OCI-LY3 (cell line): Measurements from ENCODE around the gene NR1D2.
"Not testable (repeated sequence)": the region's sequence is repeated elsewhere in the genome, so short reads cannot be mapped to it uniquely, and the experiment has no call there.

Source experiments
- H2AFZ ChIP-seq: fragments of 200-600, 300-600 bp; shearing (Covaris generic); 2 replicates; pipeline ENCODE4 v1.6.0; 2014; ENCODE audit warnings: antibody characterized with exemption, low read depth, low read length
- H3K27ac ChIP-seq: fragments of 200-600, 300-600 bp; sonication (generic); 2 replicates; pipeline ENCODE4 v1.5.1; 2014; ENCODE audit warnings: mild to moderate bottlenecking, low read length, moderate library complexity, mixed read lengths
- H3K27me3 ChIP-seq: fragments of 200-600, 300-600 bp; sonication (generic); 2 replicates; pipeline ENCODE4 v1.6.1; 2014; ENCODE audit warnings: low read depth, low read length, mixed read lengths
- H3K36me3 ChIP-seq: fragments of 200-600, 300-600 bp; sonication (generic); replicated peaks from 2 replicates; pipeline ENCODE3; 2014; ENCODE audit warnings: low read depth, low read length, mixed read lengths
- H3K4me1 ChIP-seq: fragments of 300-600, 200-600 bp; sonication (generic); 2 replicates; pipeline ENCODE4 v1.6.1; 2014; ENCODE audit warnings: low read length, mixed read lengths
- H3K4me2 ChIP-seq: fragments of 200-600, 300-600 bp; sonication (generic); 2 replicates; pipeline ENCODE4 v1.6.1; 2014; ENCODE audit warnings: low read length, mixed read lengths
- H3K4me3 ChIP-seq: fragments of 300-600, 200-600 bp; sonication (generic); 2 replicates; pipeline ENCODE4 v1.5.1; 2014; ENCODE audit warnings: antibody characterized with exemption, mild to moderate bottlenecking, low read length, moderate library complexity
- H3K79me2 ChIP-seq: fragments of 300-600, 200-600 bp; shearing (Covaris generic); 2 replicates; pipeline ENCODE4 v1.6.1; 2014; ENCODE audit warnings: mild to moderate bottlenecking, low read length, mixed read lengths
- H3K9ac ChIP-seq: fragments of 300-600, 200-600 bp; shearing (Covaris generic); 2 replicates; pipeline ENCODE4 v1.6.0; 2014; ENCODE audit warnings: mild to moderate bottlenecking, low read length, moderate library complexity
- H3K9me3 ChIP-seq: fragments of 200-600, 300-600 bp; shearing (Covaris generic); 2 replicates; pipeline ENCODE4 v1.6.1; 2014; ENCODE audit warnings: low read length, mixed read lengths; ENCODE audit not compliant: insufficient read depth
- H4K20me1 ChIP-seq: fragments of 200-600, 300-600 bp; sonication (generic); 2 replicates; pipeline ENCODE4 v1.6.1; 2016; ENCODE audit warnings: low read length, mixed read lengths; ENCODE audit not compliant: insufficient read depth
- CTCF ChIP-seq: fragments of 200-600, 300-600 bp; sonication (generic); IDR thresholded peaks from 2 replicates; pipeline ENCODE4 v1.5.1; 2014; ENCODE audit warnings: antibody characterized with exemption, low read length, low read depth
- EZH2phosphoT487 ChIP-seq: fragments of 200-600 bp; shearing (Covaris generic); IDR thresholded peaks from 2 replicates; pipeline ENCODE4 v1.6.1; 2018; ENCODE audit warnings: antibody characterized with exemption, mixed run types, low read depth

Gene NR1D2

GRCh38 chr3:23916152-23916885 is 28.8 kb upstream of the NR1D2 start:
- Histone ChIP-seq H2AFZ (peak overlapping the region; percentile 72), H3K4me3 (peak overlapping the region; percentile 88), H3K79me2 (peaks cover 41% of the 10 kb centered on the region), H3K27me3 (no peaks in the 10 kb centered on the region), H3K27ac (peak overlapping the region; percentile 21; the same call in 1 of the 2 replicates), H3K9me3 (no peaks in the 10 kb centered on the region), H3K36me3 (peaks cover 34% of the 10 kb centered on the region), H3K4me1 (peaks cover 26% of the 10 kb centered on the region), H3K4me2 (peak overlapping the region; percentile 72), H3K9ac (peak overlapping the region; percentile 73), H4K20me1 (peaks cover 34% of the 10 kb centered on the region)
- TF ChIP-seq EZH2phosphoT487 = no peak
- no peak for TF ChIP-seq CTCF

DNA sequence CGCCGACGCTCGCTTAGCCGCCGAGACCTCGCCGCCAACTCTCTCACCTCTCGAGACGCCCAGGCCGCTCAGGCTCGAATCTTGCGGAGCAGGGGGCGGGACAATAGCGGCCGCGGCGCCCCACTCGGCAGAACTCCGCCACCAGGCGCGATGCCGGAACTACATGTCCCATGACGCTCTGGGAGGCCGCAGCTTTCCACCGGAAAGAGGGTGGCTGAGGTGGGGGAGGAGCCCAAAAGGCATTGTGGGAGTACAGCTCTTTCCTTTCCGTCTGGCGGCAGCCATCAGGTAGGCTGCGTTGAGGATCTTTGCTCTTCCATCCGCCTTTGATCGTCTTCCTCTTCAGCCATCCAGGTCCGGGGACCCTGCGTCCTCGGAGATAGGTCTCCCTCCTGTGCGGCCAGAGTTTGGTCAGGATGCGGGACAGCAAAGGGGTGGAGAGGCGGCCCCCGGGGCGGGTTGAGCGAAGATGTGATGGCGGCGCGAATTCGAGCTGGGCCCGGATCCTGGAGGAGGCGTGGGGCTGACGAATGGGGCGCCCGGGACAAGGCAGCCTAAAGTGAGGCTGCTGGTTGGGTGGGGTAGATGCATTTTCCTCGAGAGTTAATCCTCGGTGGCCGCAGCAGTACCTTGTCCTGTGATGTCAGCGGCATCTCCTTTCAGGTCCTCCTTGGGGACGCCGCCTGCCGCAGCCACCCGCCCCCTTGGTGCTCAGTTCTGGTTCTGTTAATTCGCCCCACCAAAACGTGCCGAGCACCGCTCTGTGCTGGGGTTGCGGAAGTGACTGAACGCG is 28.0 kb upstream of the NR1D2 start, which contains the start of the genes NKIRAS1 and RPL15:
TSS of gene NKIRAS1 (minus strand) at position 105 of the 793 bp plus-strand sequence. CDS start 6,086 bp downstream, outside the sequence.
TSS of gene RPL15 (plus strand) at position 247 of the 793 bp plus-strand sequence. CDS start 728 bp downstream, outside the sequence.
- H4K20me1 ChIP-seq = peaks cover 35% of the 10 kb centered on the region
- H3K79me2 ChIP-seq = peaks cover 41% of the 10 kb centered on the region
- peak within 1 kb of the TSS; percentile 72 for H2AFZ ChIP-seq

DNA sequence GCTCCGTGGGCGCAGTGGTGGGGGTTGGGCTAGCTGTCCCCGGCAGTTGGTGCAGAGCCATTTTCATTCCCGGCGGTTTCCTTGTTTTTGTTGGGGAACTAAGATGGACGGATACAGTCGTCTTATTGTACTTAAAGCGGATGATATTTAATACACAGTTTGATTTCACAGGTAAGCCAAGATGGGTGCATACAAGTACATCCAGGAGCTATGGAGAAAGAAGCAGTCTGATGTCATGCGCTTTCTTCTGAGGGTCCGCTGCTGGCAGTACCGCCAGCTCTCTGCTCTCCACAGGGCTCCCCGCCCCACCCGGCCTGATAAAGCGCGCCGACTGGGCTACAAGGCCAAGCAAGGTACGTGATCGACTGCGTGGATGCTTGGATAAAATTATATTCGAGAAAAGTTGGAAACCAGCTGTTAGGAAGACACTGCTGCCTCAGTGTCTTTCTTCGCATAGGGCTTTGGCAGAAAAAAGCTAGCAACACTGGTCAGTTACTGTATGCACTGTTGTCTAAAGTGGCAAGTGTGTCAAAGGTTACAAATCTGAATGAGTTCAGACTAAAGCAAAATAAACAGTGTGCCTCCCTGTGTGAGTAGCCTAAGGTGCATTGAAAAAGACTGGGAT is 27.3 kb upstream of the NR1D2 start:
- Histone ChIP-seq H3K4me1 (peaks cover 26% of the 10 kb centered on the region), H3K27ac (peak overlapping the region; percentile 77)

More for the DNA sequence above, 28.0 kb upstream of the NR1D2 start, which contains the start of the genes NKIRAS1 and RPL15:
- Histone ChIP-seq H3K4me1 (peaks cover 26% of the 10 kb centered on the region), H3K36me3 (peaks cover 39% of the 10 kb centered on the region), H3K9ac (peak within 1 kb of the TSS; percentile 92), H3K9me3 (no peaks in the 10 kb centered on the region), H3K4me3 (peak within 1 kb of the TSS; percentile 88), H3K27ac (peak within 1 kb of the TSS; percentile 77), H3K4me2 (peak within 1 kb of the TSS; percentile 92), H3K27me3 (no peaks in the 10 kb centered on the region)
- no peak for TF ChIP-seq EZH2phosphoT487
- TF ChIP-seq CTCF = no peak

GRCh38 chr3:23918331-23918730 is 26.8 kb upstream of the NR1D2 start:
- Histone ChIP-seq H4K20me1 (peaks cover 37% of the 10 kb centered on the region), H3K4me2 (peak overlapping the region; percentile 92), H3K4me1 (peaks cover 26% of the 10 kb centered on the region), H3K79me2 (peaks cover 41% of the 10 kb centered on the region), H3K4me3 (peak overlapping the region; percentile 88), H3K27ac (peak overlapping the region; percentile 77), H3K36me3 (peaks cover 40% of the 10 kb centered on the region), H3K9ac (peak overlapping the region; percentile 92)
- not testable (repeated sequence) for H3K27me3 ChIP-seq, H3K9me3 ChIP-seq, H2AFZ ChIP-seq

More for the DNA sequence above, 27.3 kb upstream of the NR1D2 start:
- H3K9me3 ChIP-seq, H3K27me3 ChIP-seq, H2AFZ ChIP-seq: not testable (repeated sequence)
- Histone ChIP-seq H3K36me3 (peaks cover 40% of the 10 kb centered on the region), H4K20me1 (peaks cover 37% of the 10 kb centered on the region), H3K9ac (peak overlapping the region; percentile 92), H3K4me2 (peak overlapping the region; percentile 92), H3K79me2 (peaks cover 41% of the 10 kb centered on the region), H3K4me3 (peak overlapping the region; percentile 88)
